Measurements from ENCODE around the gene ARRDC2. TPM values are rescaled to one million over a fixed set of nuclear protein-coding genes. Genes with fewer than 3 reads are reported as not detected.
"Not testable (repeated sequence)": the region's sequence is repeated elsewhere in the genome, so short reads cannot be mapped to it uniquely, and the experiment has no call there.

ARRDC2 gene
- polyA plus RNA-seq, 1 donor from 2014 or later: 42.4 TPM

GRCh38 chr19:17977488-17977887, 30.5 kb upstream of the ARRDC2 start:
- Mint-ChIP-seq H3K36me3 (no peaks in the 10 kb centered on the region), H3K27ac (peak overlapping the region in 2 of 3 donors; percentile 25 to 65), H3K9me3 (no peaks in the 10 kb centered on the region), H3K27me3 (no peaks in the 10 kb centered on the region), H3K4me3 (peak overlapping the region in 1 of 4 donors; percentile 31), H3K4me1 (peaks cover 6 to 10% (median 7%) of the 10 kb centered on the region in 3 donors)

DNA sequence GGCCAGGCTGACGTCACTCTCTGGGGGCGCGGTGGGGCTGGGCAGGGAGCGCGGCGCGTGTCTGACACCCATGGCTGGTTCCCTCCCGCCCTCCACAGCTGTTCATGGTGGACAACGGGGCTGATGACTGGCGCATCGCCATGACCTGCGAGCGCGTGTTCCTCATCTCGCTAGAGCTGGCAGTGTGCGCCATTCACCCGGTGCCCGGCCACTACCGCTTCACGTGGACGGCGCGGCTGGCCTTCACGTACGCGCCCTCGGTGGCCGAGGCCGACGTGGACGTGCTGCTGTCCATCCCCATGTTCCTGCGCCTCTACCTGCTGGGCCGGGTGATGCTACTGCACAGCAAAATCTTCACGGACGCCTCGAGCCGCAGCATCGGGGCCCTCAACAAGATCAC, 26.4 kb upstream of the ARRDC2 start:
- peaks cover 5% of the 10 kb centered on the region for H3K27me3 Mint-ChIP-seq
- H3K9me3 Mint-ChIP-seq: no peaks in the 10 kb centered on the region
- no peak overlapping the region for H3K27ac Mint-ChIP-seq
- no peaks in the 10 kb centered on the region for H3K36me3 Mint-ChIP-seq
- no peak overlapping the region for H3K4me3 Mint-ChIP-seq
- peaks cover 6 to 10% (median 9%) of the 10 kb centered on the region in 3 donors for H3K4me1 Mint-ChIP-seq

- peaks cover 6 to 10% (median 9%) of the 10 kb centered on the region in 3 donors for H3K4me1 Mint-ChIP-seq
- H3K9me3 Mint-ChIP-seq: no peaks in the 10 kb centered on the region
- peak overlapping the region in 1 of 4 donors; percentile 17 for H3K4me3 Mint-ChIP-seq
- H3K36me3 Mint-ChIP-seq: no peaks in the 10 kb centered on the region
- H3K27me3 Mint-ChIP-seq: peaks cover 5% of the 10 kb centered on the region
- no peak overlapping the region for H3K27ac Mint-ChIP-seq
Observed at GRCh38 chr19:17982430-17982829, 25.5 kb upstream of the ARRDC2 start.

DNA sequence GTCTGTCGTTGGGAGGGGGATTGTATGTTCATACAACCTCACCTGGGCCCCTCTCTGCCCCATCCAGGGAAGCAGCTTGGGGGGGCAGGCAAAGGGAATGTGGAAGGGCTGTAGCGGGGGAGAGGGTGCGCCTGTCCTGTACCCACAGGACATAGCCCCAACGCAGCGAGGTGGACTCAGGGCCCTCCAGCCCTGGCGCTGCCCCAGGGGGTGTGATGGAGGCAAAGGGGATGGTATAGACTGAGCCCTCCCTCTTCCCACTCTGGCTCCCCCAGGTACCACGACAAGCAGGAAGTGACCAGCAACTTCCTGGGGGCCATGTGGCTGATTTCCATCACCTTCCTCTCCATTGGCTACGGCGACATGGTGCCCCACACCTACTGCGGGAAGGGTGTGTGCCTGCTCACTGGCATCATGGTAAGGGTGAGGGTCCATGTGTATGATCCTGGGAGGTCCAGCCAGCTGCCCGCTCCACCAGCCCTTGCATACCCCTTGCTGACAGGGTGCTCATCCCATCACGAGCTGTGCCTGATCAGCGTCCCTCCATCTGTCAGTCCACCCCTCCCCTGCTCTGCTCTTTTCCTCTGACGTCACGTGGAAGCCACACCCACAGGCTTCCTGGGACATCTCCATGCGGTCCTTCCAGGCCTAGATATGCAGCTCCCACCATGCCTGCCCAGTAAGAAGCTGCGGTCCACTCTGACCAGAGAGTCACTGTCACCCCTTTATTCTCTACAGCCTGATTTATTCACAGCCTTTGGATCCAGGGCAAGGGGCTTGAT, 22.7 kb upstream of the ARRDC2 start:
- Mint-ChIP-seq H3K4me1 (peaks cover 0 to 5% (median 2%) of the 10 kb centered on the region in 3 donors), H3K27ac (no peak overlapping the region), H3K4me3 (no peak overlapping the region), H3K9me3 (no peaks in the 10 kb centered on the region), H3K36me3 (no peaks in the 10 kb centered on the region), H3K27me3 (peaks cover 5% of the 10 kb centered on the region)

DNA sequence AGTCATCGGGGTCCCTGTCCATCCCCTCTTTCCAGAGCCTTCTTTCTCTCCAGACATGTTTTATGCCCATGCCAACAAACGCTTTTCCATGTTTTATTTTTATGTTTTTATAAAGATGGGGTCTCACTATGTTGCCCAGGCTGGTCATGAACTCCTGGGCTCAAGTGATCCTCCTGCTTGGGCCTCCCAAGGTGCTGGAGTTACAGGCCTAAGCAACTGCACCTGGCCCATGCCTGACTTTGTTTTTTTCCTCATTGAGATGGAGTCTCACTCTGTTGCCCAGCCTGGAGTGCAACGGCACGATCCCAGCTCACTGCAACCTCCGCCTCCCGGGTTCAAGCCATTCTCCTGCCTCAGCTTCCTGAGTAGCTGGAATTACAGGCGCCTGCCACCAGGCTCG, 21.4 kb upstream of the ARRDC2 start:
- H3K36me3 Mint-ChIP-seq, H3K27me3 Mint-ChIP-seq, H3K9me3 Mint-ChIP-seq, H3K4me3 Mint-ChIP-seq, H3K4me1 Mint-ChIP-seq: not testable (repeated sequence)
- H3K27ac Mint-ChIP-seq: peak overlapping the region in 1 of 3 donors; percentile 16

GRCh38 chr19:17988161-17988560, 19.8 kb upstream of the ARRDC2 start:
- Mint-ChIP-seq H3K36me3 (no peaks in the 10 kb centered on the region), H3K4me3 (no peak overlapping the region), H3K27me3 (peaks cover 5% of the 10 kb centered on the region), H3K27ac (no peak overlapping the region), H3K9me3 (no peaks in the 10 kb centered on the region), H3K4me1 (peaks cover 0 to 2% (median 0%) of the 10 kb centered on the region in 3 donors)

GRCh38 chr19:17989425-17990094, 18.4 kb upstream of the ARRDC2 start:
- peak overlapping the region in 1 of 3 donors; percentile 25 for H3K27ac Mint-ChIP-seq
- H3K4me3 Mint-ChIP-seq: no peak overlapping the region
- H3K27me3 Mint-ChIP-seq: peaks cover 5% of the 10 kb centered on the region
- H3K4me1 Mint-ChIP-seq: peaks cover 0 to 2% (median 0%) of the 10 kb centered on the region in 3 donors
- no peaks in the 10 kb centered on the region for H3K9me3 Mint-ChIP-seq
- no peaks in the 10 kb centered on the region for H3K36me3 Mint-ChIP-seq

GRCh38 chr19:17993076-17993813, 14.7 kb upstream of the ARRDC2 start:
- no peaks in the 10 kb centered on the region for H3K27me3 Mint-ChIP-seq
- no peaks in the 10 kb centered on the region for H3K9me3 Mint-ChIP-seq
- H3K27ac Mint-ChIP-seq: no peak overlapping the region
- peaks cover 0 to 3% (median 2%) of the 10 kb centered on the region in 3 donors for H3K4me1 Mint-ChIP-seq
- H3K36me3 Mint-ChIP-seq: no peaks in the 10 kb centered on the region
- no peak overlapping the region for H3K4me3 Mint-ChIP-seq

DNA sequence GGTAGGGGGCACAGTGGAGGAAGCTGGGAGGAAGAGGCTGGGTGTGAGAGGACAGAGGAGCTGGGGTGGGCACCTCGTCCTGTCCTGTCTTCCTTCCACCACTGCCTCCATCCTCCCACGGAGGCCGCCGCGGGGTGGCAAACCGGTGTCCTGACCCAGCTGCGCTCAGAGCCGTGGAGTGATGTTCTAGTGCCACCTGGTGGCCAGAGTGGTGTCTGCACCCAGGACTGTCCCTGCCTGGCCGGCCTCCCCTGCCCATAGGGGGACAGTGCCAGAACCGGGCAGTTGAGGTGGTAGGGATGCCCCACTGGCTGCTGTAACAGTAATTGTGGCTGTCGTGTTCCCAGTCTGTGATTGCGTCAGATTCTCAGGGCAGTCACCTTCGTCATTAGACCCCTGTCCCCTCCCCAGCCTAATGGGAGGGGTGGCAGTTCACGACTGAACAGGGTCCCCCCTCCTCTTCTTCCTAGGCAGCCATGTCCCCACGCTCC, 11.1 kb upstream of the ARRDC2 start:
- Mint-ChIP-seq H3K27me3 (no peaks in the 10 kb centered on the region), H3K4me3 (peak overlapping the region in 1 of 4 donors; percentile 85), H3K27ac (peak overlapping the region in 2 of 3 donors; percentile 80 to 95), H3K9me3 (no peaks in the 10 kb centered on the region), H3K4me1 (peaks cover 8 to 11% (median 9%) of the 10 kb centered on the region in 3 donors), H3K36me3 (no peaks in the 10 kb centered on the region)

DNA sequence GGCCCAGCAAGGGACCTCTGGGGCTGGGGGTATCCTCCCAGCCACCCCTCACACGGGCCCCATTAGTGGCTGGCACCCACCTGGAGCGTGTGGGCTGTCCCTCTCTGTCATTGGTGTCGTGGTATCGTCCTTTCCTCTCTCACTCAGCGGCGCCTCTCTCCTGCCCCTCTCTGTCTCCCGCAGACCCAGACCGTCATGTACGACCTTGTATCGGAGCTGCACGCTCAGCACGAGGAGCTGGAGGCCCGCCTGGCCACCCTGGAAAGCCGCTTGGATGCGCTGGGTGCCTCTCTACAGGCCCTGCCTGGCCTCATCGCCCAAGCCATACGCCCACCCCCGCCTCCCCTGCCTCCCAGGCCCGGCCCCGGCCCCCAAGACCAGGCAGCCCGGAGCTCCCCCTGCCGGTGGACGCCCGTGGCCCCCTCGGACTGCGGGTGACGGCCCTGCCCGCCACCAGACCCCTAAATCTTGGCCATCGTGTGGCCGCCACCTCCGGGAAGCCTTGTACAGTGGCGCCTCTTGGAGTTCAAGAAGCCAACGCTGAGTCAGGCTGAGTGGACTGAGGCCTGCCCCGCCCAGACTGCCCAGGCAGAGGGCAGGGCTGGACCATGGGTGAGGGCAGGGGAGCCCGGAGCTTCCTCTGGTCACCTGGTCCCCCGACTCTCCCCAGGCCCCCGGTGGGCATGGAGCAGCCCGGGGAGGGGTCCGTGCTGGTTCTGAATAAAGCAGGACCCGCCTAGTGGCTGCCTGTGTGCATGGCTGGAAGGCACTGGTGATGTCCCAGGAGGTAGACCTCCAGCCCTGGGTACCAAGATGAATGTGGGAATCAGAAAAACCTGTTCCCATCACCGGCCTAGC, 9.8 kb upstream of the ARRDC2 start:
- Mint-ChIP-seq H3K36me3 (no peaks in the 10 kb centered on the region), H3K27me3 (no peaks in the 10 kb centered on the region), H3K4me3 (peak overlapping the region in 2 of 4 donors; percentile 27 to 85), H3K27ac (peak overlapping the region in 2 of 3 donors; percentile 87 to 97), H3K9me3 (no peaks in the 10 kb centered on the region), H3K4me1 (peaks cover 8 to 11% (median 9%) of the 10 kb centered on the region in 3 donors)

DNA sequence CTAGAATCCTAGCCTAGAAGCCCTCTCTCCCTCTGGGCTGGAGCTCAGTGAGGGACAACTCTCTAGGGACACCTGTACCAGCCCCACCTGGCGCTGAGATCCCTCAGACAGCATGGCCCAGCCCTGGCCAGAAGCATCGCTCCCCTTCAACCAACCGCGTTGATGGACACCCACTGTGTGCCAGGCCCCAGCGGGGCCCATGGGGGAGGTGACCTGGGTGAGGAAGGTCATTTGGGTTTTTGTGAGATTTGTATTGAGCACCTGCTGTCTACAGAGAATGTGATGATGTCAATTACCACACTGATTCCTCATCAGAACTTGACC, 9.2 kb upstream of the ARRDC2 start:
- Mint-ChIP-seq H3K9me3 (no peaks in the 10 kb centered on the region), H3K27me3 (no peaks in the 10 kb centered on the region), H3K4me1 (peaks cover 8 to 11% (median 9%) of the 10 kb centered on the region in 3 donors), H3K4me3 (peak overlapping the region in 3 of 4 donors; percentile 67 to 82 (median 73)), H3K27ac (peak overlapping the region; percentile 87 to 97 (median 95)), H3K36me3 (no peaks in the 10 kb centered on the region)

DNA sequence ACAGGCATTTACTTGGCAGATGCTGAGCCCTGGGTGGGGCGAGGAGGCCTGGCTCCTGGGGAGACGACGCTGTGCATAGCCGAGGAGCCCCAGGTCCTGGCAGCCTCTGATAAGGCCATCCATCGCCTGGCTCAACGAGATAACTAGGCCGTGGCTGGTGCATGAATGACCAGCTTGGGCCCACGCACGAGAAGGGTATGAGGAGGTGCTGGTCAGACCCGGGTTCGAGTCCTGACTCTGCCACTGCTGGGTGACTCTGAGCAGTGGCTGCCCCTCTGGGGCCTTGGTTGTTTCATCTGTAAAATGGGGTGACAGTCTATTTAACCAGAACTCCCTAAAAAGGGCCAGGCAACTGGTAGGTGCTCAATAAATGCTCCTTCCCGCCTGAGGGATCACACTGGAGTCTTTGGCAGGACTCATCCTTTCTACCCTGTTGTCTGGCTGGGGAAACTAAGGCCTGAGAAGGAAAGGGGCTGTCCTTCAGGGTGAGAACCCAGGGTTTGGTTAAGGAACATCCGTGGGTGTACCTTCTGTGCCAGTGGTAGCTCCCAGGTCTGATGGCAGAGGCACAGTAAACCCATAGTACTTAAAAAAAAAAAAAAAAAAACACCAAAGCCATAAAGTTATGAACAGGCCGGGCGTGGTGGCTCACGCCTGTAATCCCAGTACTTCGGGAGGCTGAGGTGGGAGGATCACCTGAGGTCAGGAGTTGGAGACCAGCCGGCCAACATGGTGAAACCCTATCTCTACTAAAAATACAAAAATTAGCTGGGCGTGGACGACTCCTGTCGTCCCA, 8.1 kb upstream of the ARRDC2 start:
- Mint-ChIP-seq H3K27me3 (no peaks in the 10 kb centered on the region), H3K36me3 (no peaks in the 10 kb centered on the region), H3K9me3 (no peaks in the 10 kb centered on the region), H3K27ac (peak overlapping the region; percentile 97 to 99 (median 99)), H3K4me3 (peak overlapping the region; percentile 80 to 97 (median 92)), H3K4me1 (peaks cover 8 to 11% (median 9%) of the 10 kb centered on the region in 3 donors)

DNA sequence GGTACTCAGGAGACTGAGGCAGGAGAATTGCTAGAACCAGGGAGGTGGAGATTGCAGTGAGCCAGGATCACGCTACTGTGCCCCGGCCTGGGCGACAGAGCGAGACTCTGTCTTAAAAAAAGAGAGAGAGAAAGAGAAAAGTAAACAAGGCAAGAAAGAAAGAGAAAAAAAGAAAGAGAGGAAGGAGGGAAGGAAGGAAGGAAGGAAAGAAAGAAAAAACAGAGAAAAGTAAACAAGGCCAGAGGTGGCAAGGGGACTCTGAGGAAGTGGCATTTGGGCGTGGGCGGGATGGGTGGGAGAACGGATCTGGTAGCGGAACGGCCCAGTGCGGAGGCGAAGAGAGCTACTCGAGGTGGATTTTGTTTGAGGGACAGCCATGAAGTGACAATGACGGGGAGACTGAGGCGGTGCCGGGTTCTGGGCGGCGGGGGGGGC, 7.5 kb upstream of the ARRDC2 start:
- no peaks in the 10 kb centered on the region for H3K9me3 Mint-ChIP-seq
- H3K4me3 Mint-ChIP-seq: peak overlapping the region; percentile 80 to 97 (median 92)
- peaks cover 9 to 11% (median 9%) of the 10 kb centered on the region in 3 donors for H3K4me1 Mint-ChIP-seq
- peak overlapping the region; percentile 97 to 99 (median 99) for H3K27ac Mint-ChIP-seq
- no peaks in the 10 kb centered on the region for H3K27me3 Mint-ChIP-seq
- no peaks in the 10 kb centered on the region for H3K36me3 Mint-ChIP-seq
